Stomach (tissue), 4 donors: ENCODE results near the gene PRTN3.

Source experiments
- EP300 ChIP-seq: sonication (generic); formaldehyde crosslinking; IDR thresholded peaks from one replicate; pipeline ENCODE4 v1.6.1; 2017; ENCODE audit warnings: antibody characterized with exemption
- POLR2A ChIP-seq, 4 donors: fragments of 450-650 bp; IDR thresholded peaks; one replicate each; pipeline ENCODE4 v1.6.1; 2016; ENCODE audit warnings: antibody characterized with exemption in 4 of 4, control low read depth in 2 of 4, mild to moderate bottlenecking in 1 of 4, moderate library complexity in 1 of 4
- POLR2AphosphoS5 ChIP-seq, 3 donors: sonication (generic); formaldehyde crosslinking; IDR thresholded peaks; one replicate each; pipeline ENCODE4 v1.6.1; 2016; ENCODE audit warnings: antibody characterized with exemption in 3 of 3
- TF ChIP-seq, protein P1 (sequence below), 7 experiments: fragments of 450-650 bp in 4 of 7; fragments of 200-600 bp in 3 of 7; sonication (generic) in 3 of 7; IDR thresholded peaks; one replicate each; pipeline ENCODE4 v1.5.1; 2016 to 2019; ENCODE audit warnings: antibody characterized with exemption in 7 of 7, control low read depth in 2 of 7, mild to moderate bottlenecking in 1 of 7

DNA sequence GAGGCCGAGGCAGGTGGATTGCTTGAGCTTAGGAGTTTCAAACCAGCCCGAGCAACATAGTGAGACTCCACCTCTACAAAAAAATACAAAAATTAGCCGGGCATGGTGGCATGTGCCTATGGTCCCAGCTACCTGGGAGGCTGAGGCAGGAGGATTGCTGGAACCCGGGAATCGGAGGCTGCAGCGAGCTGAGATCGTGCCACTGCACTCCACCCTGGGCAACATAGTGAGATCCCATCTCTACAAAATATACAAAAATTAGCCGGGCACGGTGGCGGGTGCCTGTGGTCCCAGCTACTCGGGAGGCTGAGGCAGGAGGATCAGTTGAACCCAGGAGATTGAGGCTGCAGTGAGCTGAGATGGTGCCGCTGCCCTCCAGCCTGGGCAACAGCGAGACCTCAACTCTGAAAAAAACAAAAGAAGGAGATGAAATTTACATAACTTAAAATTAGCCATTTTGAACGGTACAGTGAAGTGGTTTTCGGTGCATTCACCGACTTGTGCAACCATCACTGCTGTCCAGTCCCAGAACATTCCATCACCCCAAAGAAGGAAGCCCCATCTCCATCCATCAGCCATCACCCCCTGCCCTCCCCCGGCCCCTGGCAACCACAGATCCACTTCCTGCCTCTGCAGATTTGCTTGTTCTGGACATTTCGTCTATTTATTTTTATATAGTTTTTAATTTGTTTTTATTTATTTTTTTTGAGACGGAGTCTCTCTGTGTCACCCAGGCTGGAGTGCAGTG is 14.7 kb upstream of the PRTN3 start:
- TF ChIP-seq, protein P1, sequence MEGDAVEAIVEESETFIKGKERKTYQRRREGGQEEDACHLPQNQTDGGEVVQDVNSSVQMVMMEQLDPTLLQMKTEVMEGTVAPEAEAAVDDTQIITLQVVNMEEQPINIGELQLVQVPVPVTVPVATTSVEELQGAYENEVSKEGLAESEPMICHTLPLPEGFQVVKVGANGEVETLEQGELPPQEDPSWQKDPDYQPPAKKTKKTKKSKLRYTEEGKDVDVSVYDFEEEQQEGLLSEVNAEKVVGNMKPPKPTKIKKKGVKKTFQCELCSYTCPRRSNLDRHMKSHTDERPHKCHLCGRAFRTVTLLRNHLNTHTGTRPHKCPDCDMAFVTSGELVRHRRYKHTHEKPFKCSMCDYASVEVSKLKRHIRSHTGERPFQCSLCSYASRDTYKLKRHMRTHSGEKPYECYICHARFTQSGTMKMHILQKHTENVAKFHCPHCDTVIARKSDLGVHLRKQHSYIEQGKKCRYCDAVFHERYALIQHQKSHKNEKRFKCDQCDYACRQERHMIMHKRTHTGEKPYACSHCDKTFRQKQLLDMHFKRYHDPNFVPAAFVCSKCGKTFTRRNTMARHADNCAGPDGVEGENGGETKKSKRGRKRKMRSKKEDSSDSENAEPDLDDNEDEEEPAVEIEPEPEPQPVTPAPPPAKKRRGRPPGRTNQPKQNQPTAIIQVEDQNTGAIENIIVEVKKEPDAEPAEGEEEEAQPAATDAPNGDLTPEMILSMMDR (IDR thresholded peaks at IDR 0.05): no peak
- TF ChIP-seq POLR2AphosphoS5 (IDR thresholded peaks at IDR 0.05) (no peak), EP300 (no peak), POLR2A (IDR thresholded peaks at IDR 0.05) (no peak)
